Measurements from ENCODE around the gene CPXCR1. TPM values are rescaled to one million over a fixed set of nuclear protein-coding genes. Genes with fewer than 3 reads are reported as not detected.
"Not testable (repeated sequence)": the region's sequence is repeated elsewhere in the genome, so short reads cannot be mapped to it uniquely, and the experiment has no call there.

CPXCR1 gene
- total RNA-seq = not detected
- polyA plus RNA-seq = not detected

GRCh38 chrX:88746925-88747324 lies at the start of gene CPXCR1:
Gene CPXCR1, plus strand, starts transcription at chrX:88747225. Its CDS starts 6,190 bp downstream, at chrX:88753415.
- H3K4me3 ChIP-seq (ENCODE audit: low read depth in 1 of 3, low read length in 3 of 3) = no peak within 1 kb of the TSS

GRCh38 chrX:88735835-88736234 lies 11.2 kb upstream of the CPXCR1 start:
- H3K9ac ChIP-seq (ENCODE audit: low read depth in 1 of 2, low read length in 2 of 2) = no peak overlapping the region
- no peak overlapping the region for H3K27ac ChIP-seq (ENCODE audit: low read depth in 1 of 2, low read length in 2 of 2)
- 71% methylated on average over 4 of the region's 4 CpGs for WGBS
- TF ChIP-seq EGR1 (IDR thresholded peaks at IDR 0.05; ENCODE audit: low read depth in 2 of 2) (no peak), REST (IDR thresholded peaks at IDR 0.05) (no peak), MAX (IDR thresholded peaks at IDR 0.05) (no peak), FOXA1 (IDR thresholded peaks at IDR 0.05) (no peak), YY1 (IDR thresholded peaks at IDR 0.05) (no peak), ATF3 (IDR thresholded peaks at IDR 0.05) (no peak), CTCF (IDR thresholded peaks at IDR 0.05; ENCODE audit: low read depth, low read length, missing input control) (no peak), JUND (IDR thresholded peaks at IDR 0.05) (no peak), TAF1 (conservative IDR thresholded peaks at IDR 0.05) (no peak)
- H3K4me1 ChIP-seq (ENCODE audit: control insufficient read depth in 4 of 4, insufficient read depth in 4 of 4, low read length in 3 of 4) = no peaks in the 10 kb centered on the region
- no peak overlapping the region for H3K4me3 ChIP-seq (ENCODE audit: low read depth in 1 of 3, low read length in 3 of 3)
- no peaks in the 10 kb centered on the region for H3K9me3 ChIP-seq (ENCODE audit: control insufficient read depth in 4 of 4, low read length in 3 of 4)
- H3K36me3 ChIP-seq (ENCODE audit: control insufficient read depth in 4 of 4, insufficient read depth in 3 of 4, low read depth in 1 of 4, low read length in 3 of 4) = no peaks in the 10 kb centered on the region
- no peaks in the 10 kb centered on the region for H3K27me3 ChIP-seq (ENCODE audit: control insufficient read depth in 4 of 4, insufficient read depth in 4 of 4, low read length in 3 of 4)
- DNase-seq (ENCODE audit: low spot score) = no peak

More at GRCh38 chrX:88746925-88747324, at the start of gene CPXCR1:
- WGBS = 66% methylated on average over 3 of the region's 3 CpGs
- no peaks in the 10 kb centered on the region for H3K36me3 ChIP-seq (ENCODE audit: control insufficient read depth in 4 of 4, insufficient read depth in 3 of 4, low read depth in 1 of 4, low read length in 3 of 4)
- peaks cover 0 to 2% (median 0%) of the 10 kb centered on the region in 4 donors for H3K9me3 ChIP-seq (ENCODE audit: control insufficient read depth in 4 of 4, low read length in 3 of 4)
- H3K4me1 ChIP-seq (ENCODE audit: control insufficient read depth in 4 of 4, insufficient read depth in 4 of 4, low read length in 3 of 4) = no peaks in the 10 kb centered on the region
- DNase-seq (ENCODE audit: low spot score) = no peak
- no peak within 1 kb of the TSS for H3K27ac ChIP-seq (ENCODE audit: low read depth in 1 of 2, low read length in 2 of 2)
- TF ChIP-seq ATF3 (IDR thresholded peaks at IDR 0.05) (no peak), GABPA (IDR thresholded peaks at IDR 0.05 in 1 of 2, conservative IDR thresholded peaks at IDR 0.05 in 1 of 2) (no peak), HNF4A (conservative IDR thresholded peaks at IDR 0.05) (no peak), TAF1 (conservative IDR thresholded peaks at IDR 0.05) (no peak), RXRA (IDR thresholded peaks at IDR 0.05) (no peak), NR2F2 (IDR thresholded peaks at IDR 0.05) (no peak), REST (IDR thresholded peaks at IDR 0.05) (no peak), MAX (IDR thresholded peaks at IDR 0.05) (no peak)
- H3K27me3 ChIP-seq (ENCODE audit: control insufficient read depth in 4 of 4, insufficient read depth in 4 of 4, low read length in 3 of 4) = peaks cover 0 to 3% (median 0%) of the 10 kb centered on the region in 4 donors
- no peak within 1 kb of the TSS for H3K9ac ChIP-seq (ENCODE audit: low read depth in 1 of 2, low read length in 2 of 2)

- not testable (repeated sequence) for H3K27ac ChIP-seq (ENCODE audit: low read depth in 1 of 2, low read length in 2 of 2); H3K9me3 ChIP-seq (ENCODE audit: control insufficient read depth in 4 of 4, low read length in 3 of 4); H3K36me3 ChIP-seq (ENCODE audit: control insufficient read depth in 4 of 4, insufficient read depth in 3 of 4, low read depth in 1 of 4, low read length in 3 of 4); H3K4me3 ChIP-seq (ENCODE audit: low read depth in 1 of 3, low read length in 3 of 3); H3K27me3 ChIP-seq (ENCODE audit: control insufficient read depth in 4 of 4, insufficient read depth in 4 of 4, low read length in 3 of 4); H3K4me1 ChIP-seq (ENCODE audit: control insufficient read depth in 4 of 4, insufficient read depth in 4 of 4, low read length in 3 of 4); H3K9ac ChIP-seq (ENCODE audit: low read depth in 1 of 2, low read length in 2 of 2); DNase-seq (ENCODE audit: low spot score)
- 95% methylated on average over 11 of the region's 11 CpGs for WGBS
Observed at GRCh38 chrX:88746215-88746614, 810 bp upstream of the CPXCR1 start.

GRCh38 chrX:88752339-88752738 lies 5.3 kb downstream of the CPXCR1 start:
- DNase-seq (ENCODE audit: low spot score); H3K36me3 ChIP-seq (ENCODE audit: control insufficient read depth in 4 of 4, insufficient read depth in 3 of 4, low read depth in 1 of 4, low read length in 3 of 4); H3K27me3 ChIP-seq (ENCODE audit: control insufficient read depth in 4 of 4, insufficient read depth in 4 of 4, low read length in 3 of 4); H3K9ac ChIP-seq (ENCODE audit: low read depth in 1 of 2, low read length in 2 of 2); H3K9me3 ChIP-seq (ENCODE audit: control insufficient read depth in 4 of 4, low read length in 3 of 4); H3K4me1 ChIP-seq (ENCODE audit: control insufficient read depth in 4 of 4, insufficient read depth in 4 of 4, low read length in 3 of 4); H3K4me3 ChIP-seq (ENCODE audit: low read depth in 1 of 3, low read length in 3 of 3); H3K27ac ChIP-seq (ENCODE audit: low read depth in 1 of 2, low read length in 2 of 2): not testable (repeated sequence)
- 93% methylated on average over 5 of the region's 5 CpGs for WGBS

All from liver (tissue), 9 donors.